ENCODE data around the gene PPP1R1A.

Gene PPP1R1A

GRCh38 chr12:54622463-54623183 is 34.2 kb upstream of the PPP1R1A start:
- Histone ChIP-seq H2AFZ (ENCODE audit: low read depth, low read length, severe bottlenecking) (no peak overlapping the region), H3K9ac (ENCODE audit: low read length) (no peak overlapping the region), H3K4me3 (ENCODE audit: insufficient read depth, low read length, poor library complexity, severe bottlenecking) (no peak overlapping the region), H3K4me2 (ENCODE audit: low read depth, low read length, poor library complexity, severe bottlenecking) (no peak overlapping the region), H4K20me1 (ENCODE audit: low read depth, low read length) (no peaks in the 10 kb centered on the region), H3K9me2 (replicated peaks; ENCODE audit: insufficient read depth, low read length) (no peaks in the 10 kb centered on the region), H3K79me2 (ENCODE audit: insufficient read depth, low read length) (no peaks in the 10 kb centered on the region), H3K36me3 (ENCODE audit: low read length) (no peaks in the 10 kb centered on the region), H3K27ac (ENCODE audit: low read depth, low read length) (no peak overlapping the region), H3F3A (ENCODE audit: insufficient read depth) (no peaks in the 10 kb centered on the region), H3K27me3 (ENCODE audit: low read length) (0 out of 2 replicates have a peak, but pooled peaks cover 2% of the 10 kb centered on the region), H3K9me3 (ENCODE audit: insufficient read depth, low read length) (peaks cover 5% of the 10 kb centered on the region; the same call in 1 of the 2 replicates)
- TF ChIP-seq, protein P1, sequence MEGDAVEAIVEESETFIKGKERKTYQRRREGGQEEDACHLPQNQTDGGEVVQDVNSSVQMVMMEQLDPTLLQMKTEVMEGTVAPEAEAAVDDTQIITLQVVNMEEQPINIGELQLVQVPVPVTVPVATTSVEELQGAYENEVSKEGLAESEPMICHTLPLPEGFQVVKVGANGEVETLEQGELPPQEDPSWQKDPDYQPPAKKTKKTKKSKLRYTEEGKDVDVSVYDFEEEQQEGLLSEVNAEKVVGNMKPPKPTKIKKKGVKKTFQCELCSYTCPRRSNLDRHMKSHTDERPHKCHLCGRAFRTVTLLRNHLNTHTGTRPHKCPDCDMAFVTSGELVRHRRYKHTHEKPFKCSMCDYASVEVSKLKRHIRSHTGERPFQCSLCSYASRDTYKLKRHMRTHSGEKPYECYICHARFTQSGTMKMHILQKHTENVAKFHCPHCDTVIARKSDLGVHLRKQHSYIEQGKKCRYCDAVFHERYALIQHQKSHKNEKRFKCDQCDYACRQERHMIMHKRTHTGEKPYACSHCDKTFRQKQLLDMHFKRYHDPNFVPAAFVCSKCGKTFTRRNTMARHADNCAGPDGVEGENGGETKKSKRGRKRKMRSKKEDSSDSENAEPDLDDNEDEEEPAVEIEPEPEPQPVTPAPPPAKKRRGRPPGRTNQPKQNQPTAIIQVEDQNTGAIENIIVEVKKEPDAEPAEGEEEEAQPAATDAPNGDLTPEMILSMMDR (IDR thresholded peaks at IDR 0.05; ENCODE audit: insufficient read depth, low read length, poor library complexity, severe bottlenecking): peak; percentile 11
- no peak for TF ChIP-seq EZH2phosphoT487 (conservative IDR thresholded peaks at IDR 0.05; ENCODE audit: low read length)

DNA sequence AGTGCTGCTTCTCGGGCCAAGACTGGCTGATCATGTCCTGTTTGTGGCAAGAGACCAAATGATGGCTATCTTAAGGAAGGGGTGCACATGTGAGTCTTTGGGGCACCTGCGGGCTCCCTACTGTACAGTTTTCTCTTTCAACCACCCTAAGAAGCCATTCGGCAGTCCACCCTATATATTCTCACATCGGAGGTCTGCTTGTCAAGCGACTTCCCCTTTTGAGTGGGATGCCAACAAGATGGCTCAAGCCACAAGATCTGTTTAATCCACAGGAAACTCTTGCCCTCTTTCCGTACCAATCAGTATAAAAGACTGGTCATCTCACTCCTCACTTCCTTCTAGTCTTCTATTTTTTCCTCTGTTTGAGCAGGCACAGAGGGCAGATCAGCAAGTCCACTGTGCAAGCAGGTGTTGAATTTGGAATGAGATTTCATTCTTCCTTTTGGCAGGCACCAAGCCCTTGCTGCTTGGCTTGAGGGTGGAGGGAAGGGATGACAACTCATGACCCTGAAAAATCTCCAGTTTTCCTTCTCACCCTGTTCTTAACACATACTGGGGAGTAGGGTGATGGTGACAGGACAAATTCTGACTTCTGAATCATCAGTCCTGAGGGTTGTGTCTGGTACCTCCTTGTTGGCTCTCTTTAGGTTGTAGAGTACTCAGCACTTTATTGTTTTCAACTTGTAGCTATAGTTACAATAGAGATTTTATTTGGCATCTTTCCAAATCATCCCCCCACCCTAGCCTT is 28.6 kb upstream of the PPP1R1A start:
- Histone ChIP-seq H3K4me3 (ENCODE audit: insufficient read depth, low read length, poor library complexity, severe bottlenecking) (no peak overlapping the region), H3K9me2 (replicated peaks; ENCODE audit: insufficient read depth, low read length) (no peaks in the 10 kb centered on the region), H3K27me3 (ENCODE audit: low read length) (no peaks in the 10 kb centered on the region), H2AFZ (ENCODE audit: low read depth, low read length, severe bottlenecking) (no peak overlapping the region), H3K9ac (ENCODE audit: low read length) (no peak overlapping the region), H3K4me2 (ENCODE audit: low read depth, low read length, poor library complexity, severe bottlenecking) (no peak overlapping the region), H3K79me2 (ENCODE audit: insufficient read depth, low read length) (no peaks in the 10 kb centered on the region), H3K27ac (ENCODE audit: low read depth, low read length) (no peak overlapping the region), H3K9me3 (ENCODE audit: insufficient read depth, low read length) (no peaks in the 10 kb centered on the region), H3F3A (ENCODE audit: insufficient read depth) (no peaks in the 10 kb centered on the region), H4K20me1 (ENCODE audit: low read depth, low read length) (no peaks in the 10 kb centered on the region), H3K36me3 (ENCODE audit: low read length) (no peaks in the 10 kb centered on the region)
- TF ChIP-seq, protein P1 (IDR thresholded peaks at IDR 0.05; ENCODE audit: insufficient read depth, low read length, poor library complexity, severe bottlenecking): no peak
- no peak for TF ChIP-seq EZH2phosphoT487 (conservative IDR thresholded peaks at IDR 0.05; ENCODE audit: low read length)

DNA sequence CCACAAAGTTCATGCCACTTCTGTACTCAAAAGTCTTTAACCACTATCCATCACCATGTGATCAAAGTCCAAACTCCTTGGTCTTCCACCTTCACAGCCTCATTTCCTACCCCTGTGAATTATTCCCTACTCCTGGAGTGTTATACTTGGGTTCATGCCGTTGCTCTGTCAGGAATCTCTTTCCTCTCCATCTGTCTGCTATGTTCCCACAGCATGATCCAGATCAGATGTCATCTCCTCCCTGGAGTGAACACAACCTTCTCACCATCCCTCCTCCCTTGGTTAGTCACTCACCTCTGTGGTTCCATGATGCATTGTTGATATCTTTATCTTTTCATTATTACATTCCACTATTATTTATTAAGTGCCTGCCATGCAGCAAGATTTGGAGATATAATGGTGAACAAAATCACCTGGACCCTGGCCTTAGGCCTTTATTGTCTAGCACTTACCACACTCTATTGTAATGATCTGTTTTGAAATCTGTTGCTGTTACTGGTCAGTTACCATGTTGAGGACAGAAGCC is 23.8 kb upstream of the PPP1R1A start:
- no peaks in the 10 kb centered on the region for H3K79me2 ChIP-seq (ENCODE audit: insufficient read depth, low read length)
- H3K9me2 ChIP-seq (replicated peaks; ENCODE audit: insufficient read depth, low read length): no peaks in the 10 kb centered on the region
- H3K9me3 ChIP-seq (ENCODE audit: insufficient read depth, low read length): no peaks in the 10 kb centered on the region
- no peak overlapping the region for H3K27ac ChIP-seq (ENCODE audit: low read depth, low read length)
- H3F3A ChIP-seq (ENCODE audit: insufficient read depth): no peaks in the 10 kb centered on the region
- H3K36me3 ChIP-seq (ENCODE audit: low read length): no peaks in the 10 kb centered on the region
- no peak overlapping the region for H2AFZ ChIP-seq (ENCODE audit: low read depth, low read length, severe bottlenecking)
- H3K9ac ChIP-seq (ENCODE audit: low read length): no peak overlapping the region
- no peak overlapping the region for H3K4me2 ChIP-seq (ENCODE audit: low read depth, low read length, poor library complexity, severe bottlenecking)
- H3K4me3 ChIP-seq (ENCODE audit: insufficient read depth, low read length, poor library complexity, severe bottlenecking): no peak overlapping the region
- no peaks in the 10 kb centered on the region for H4K20me1 ChIP-seq (ENCODE audit: low read depth, low read length)
- no peaks in the 10 kb centered on the region for H3K27me3 ChIP-seq (ENCODE audit: low read length)
- TF ChIP-seq EZH2phosphoT487 (conservative IDR thresholded peaks at IDR 0.05; ENCODE audit: low read length): no peak
- TF ChIP-seq, protein P1 (IDR thresholded peaks at IDR 0.05; ENCODE audit: insufficient read depth, low read length, poor library complexity, severe bottlenecking): no peak
